ENCODE measurements around the gene DUSP2. TPM values are rescaled to one million over a fixed set of nuclear protein-coding genes. Genes with fewer than 3 reads are reported as not detected.

The DUSP2 gene
- total and polyA plus RNA-seq, 2 experiments from 2014 or later = 6.6 to 13.0 TPM

DNA sequence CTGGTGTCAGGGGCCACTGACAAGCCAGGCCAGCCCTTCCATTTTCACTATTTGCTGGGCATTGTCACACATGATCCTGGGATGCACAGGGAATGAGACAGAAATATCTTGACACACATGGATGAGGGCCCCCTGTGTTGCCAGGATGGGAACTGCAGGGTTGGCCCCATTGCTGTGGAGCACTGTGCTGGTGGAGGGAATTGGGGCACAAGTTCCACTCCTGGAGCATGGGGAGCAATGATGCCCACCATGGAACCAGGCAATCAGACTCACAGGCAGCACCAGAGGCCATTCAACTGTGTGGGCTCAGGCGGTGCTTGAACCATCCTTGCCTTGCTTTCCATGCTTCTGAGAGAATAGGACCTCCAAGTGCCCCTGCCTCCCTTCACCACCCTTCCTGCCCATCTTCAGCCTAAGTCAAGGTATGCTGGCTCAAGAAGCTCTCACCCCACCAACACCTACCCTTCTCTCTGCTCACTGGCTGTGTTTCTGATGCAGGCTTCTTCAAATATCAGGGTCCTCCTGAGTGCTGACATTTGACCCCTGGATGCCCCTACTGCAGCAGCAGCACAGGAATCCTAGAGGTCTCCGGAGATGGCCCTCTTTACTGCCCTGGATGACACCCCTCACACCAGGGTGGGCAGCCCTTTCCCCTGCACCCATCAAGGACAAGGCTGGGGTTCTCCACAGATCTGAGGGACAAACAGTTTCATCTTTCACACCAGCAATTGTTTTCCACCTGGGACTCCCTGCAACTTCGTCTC is 39.9 kb downstream of the DUSP2 start:
- Histone ChIP-seq H3K9me2 (ENCODE audit: insufficient read depth) (no peaks in the 10 kb centered on the region), H2AFZ (no peak overlapping the region), H3K4me2 (no peak overlapping the region), H3K36me3 (ENCODE audit: insufficient read depth) (no peaks in the 10 kb centered on the region), H3K4me3 (no peak overlapping the region), H3K27ac (ENCODE audit: low read depth) (no peak overlapping the region), H3K27me3 (ENCODE audit: insufficient read depth) (no peaks in the 10 kb centered on the region), H3K4me1 (ENCODE audit: insufficient read depth) (peaks cover 20% of the 10 kb centered on the region), H3F3A (replicated peaks; ENCODE audit: low read depth) (no peaks in the 10 kb centered on the region), H4K20me1 (replicated peaks; ENCODE audit: insufficient read depth) (no peaks in the 10 kb centered on the region), H3K79me2 (replicated peaks; ENCODE audit: insufficient read depth) (no peaks in the 10 kb centered on the region)
- no peak overlapping the region for H3K27ac Mint-ChIP-seq
- peaks cover 8% of the 10 kb centered on the region for H3K9me3 Mint-ChIP-seq
- no peak overlapping the region for H3K4me3 Mint-ChIP-seq
- peaks cover 32% of the 10 kb centered on the region for H3K4me1 Mint-ChIP-seq
- peaks cover 10% of the 10 kb centered on the region for H3K27me3 Mint-ChIP-seq (ENCODE audit: insufficient read depth, low read depth, poor library complexity)
- TF ChIP-seq POLR2AphosphoS5 (IDR thresholded peaks at IDR 0.05; ENCODE audit: low read depth) (no peak), JUNB (IDR thresholded peaks at IDR 0.05; ENCODE audit: unreplicated experiment) (no peak), ZNF114 (CRISPR knock-in tag; IDR thresholded peaks at IDR 0.05) (no peak), NANOG (IDR thresholded peaks at IDR 0.05; ENCODE audit: borderline replicate concordance) (no peak), ZNF331 (CRISPR knock-in tag; IDR thresholded peaks at IDR 0.05; ENCODE audit: low read depth) (no peak), EZH2 (IDR thresholded peaks at IDR 0.05; ENCODE audit: low read depth, unreplicated experiment) (no peak), STAT1 (IDR thresholded peaks at IDR 0.05; ENCODE audit: unreplicated experiment) (no peak), CREB1 (CRISPR knock-in tag; IDR thresholded peaks at IDR 0.05; ENCODE audit: low read depth) (no peak), EZH2phosphoT487 (IDR thresholded peaks at IDR 0.05; ENCODE audit: unreplicated experiment) (no peak)
- TF ChIP-seq, protein P1, sequence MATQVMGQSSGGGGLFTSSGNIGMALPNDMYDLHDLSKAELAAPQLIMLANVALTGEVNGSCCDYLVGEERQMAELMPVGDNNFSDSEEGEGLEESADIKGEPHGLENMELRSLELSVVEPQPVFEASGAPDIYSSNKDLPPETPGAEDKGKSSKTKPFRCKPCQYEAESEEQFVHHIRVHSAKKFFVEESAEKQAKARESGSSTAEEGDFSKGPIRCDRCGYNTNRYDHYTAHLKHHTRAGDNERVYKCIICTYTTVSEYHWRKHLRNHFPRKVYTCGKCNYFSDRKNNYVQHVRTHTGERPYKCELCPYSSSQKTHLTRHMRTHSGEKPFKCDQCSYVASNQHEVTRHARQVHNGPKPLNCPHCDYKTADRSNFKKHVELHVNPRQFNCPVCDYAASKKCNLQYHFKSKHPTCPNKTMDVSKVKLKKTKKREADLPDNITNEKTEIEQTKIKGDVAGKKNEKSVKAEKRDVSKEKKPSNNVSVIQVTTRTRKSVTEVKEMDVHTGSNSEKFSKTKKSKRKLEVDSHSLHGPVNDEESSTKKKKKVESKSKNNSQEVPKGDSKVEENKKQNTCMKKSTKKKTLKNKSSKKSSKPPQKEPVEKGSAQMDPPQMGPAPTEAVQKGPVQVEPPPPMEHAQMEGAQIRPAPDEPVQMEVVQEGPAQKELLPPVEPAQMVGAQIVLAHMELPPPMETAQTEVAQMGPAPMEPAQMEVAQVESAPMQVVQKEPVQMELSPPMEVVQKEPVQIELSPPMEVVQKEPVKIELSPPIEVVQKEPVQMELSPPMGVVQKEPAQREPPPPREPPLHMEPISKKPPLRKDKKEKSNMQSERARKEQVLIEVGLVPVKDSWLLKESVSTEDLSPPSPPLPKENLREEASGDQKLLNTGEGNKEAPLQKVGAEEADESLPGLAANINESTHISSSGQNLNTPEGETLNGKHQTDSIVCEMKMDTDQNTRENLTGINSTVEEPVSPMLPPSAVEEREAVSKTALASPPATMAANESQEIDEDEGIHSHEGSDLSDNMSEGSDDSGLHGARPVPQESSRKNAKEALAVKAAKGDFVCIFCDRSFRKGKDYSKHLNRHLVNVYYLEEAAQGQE (IDR thresholded peaks at IDR 0.05; ENCODE audit: unreplicated experiment) = no peak
- TF ChIP-seq, protein P2, sequence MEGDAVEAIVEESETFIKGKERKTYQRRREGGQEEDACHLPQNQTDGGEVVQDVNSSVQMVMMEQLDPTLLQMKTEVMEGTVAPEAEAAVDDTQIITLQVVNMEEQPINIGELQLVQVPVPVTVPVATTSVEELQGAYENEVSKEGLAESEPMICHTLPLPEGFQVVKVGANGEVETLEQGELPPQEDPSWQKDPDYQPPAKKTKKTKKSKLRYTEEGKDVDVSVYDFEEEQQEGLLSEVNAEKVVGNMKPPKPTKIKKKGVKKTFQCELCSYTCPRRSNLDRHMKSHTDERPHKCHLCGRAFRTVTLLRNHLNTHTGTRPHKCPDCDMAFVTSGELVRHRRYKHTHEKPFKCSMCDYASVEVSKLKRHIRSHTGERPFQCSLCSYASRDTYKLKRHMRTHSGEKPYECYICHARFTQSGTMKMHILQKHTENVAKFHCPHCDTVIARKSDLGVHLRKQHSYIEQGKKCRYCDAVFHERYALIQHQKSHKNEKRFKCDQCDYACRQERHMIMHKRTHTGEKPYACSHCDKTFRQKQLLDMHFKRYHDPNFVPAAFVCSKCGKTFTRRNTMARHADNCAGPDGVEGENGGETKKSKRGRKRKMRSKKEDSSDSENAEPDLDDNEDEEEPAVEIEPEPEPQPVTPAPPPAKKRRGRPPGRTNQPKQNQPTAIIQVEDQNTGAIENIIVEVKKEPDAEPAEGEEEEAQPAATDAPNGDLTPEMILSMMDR (conservative IDR thresholded peaks at IDR 0.05; ENCODE audit: low read depth in 2 of 2) = no peak
- TF ChIP-seq, protein P3, sequence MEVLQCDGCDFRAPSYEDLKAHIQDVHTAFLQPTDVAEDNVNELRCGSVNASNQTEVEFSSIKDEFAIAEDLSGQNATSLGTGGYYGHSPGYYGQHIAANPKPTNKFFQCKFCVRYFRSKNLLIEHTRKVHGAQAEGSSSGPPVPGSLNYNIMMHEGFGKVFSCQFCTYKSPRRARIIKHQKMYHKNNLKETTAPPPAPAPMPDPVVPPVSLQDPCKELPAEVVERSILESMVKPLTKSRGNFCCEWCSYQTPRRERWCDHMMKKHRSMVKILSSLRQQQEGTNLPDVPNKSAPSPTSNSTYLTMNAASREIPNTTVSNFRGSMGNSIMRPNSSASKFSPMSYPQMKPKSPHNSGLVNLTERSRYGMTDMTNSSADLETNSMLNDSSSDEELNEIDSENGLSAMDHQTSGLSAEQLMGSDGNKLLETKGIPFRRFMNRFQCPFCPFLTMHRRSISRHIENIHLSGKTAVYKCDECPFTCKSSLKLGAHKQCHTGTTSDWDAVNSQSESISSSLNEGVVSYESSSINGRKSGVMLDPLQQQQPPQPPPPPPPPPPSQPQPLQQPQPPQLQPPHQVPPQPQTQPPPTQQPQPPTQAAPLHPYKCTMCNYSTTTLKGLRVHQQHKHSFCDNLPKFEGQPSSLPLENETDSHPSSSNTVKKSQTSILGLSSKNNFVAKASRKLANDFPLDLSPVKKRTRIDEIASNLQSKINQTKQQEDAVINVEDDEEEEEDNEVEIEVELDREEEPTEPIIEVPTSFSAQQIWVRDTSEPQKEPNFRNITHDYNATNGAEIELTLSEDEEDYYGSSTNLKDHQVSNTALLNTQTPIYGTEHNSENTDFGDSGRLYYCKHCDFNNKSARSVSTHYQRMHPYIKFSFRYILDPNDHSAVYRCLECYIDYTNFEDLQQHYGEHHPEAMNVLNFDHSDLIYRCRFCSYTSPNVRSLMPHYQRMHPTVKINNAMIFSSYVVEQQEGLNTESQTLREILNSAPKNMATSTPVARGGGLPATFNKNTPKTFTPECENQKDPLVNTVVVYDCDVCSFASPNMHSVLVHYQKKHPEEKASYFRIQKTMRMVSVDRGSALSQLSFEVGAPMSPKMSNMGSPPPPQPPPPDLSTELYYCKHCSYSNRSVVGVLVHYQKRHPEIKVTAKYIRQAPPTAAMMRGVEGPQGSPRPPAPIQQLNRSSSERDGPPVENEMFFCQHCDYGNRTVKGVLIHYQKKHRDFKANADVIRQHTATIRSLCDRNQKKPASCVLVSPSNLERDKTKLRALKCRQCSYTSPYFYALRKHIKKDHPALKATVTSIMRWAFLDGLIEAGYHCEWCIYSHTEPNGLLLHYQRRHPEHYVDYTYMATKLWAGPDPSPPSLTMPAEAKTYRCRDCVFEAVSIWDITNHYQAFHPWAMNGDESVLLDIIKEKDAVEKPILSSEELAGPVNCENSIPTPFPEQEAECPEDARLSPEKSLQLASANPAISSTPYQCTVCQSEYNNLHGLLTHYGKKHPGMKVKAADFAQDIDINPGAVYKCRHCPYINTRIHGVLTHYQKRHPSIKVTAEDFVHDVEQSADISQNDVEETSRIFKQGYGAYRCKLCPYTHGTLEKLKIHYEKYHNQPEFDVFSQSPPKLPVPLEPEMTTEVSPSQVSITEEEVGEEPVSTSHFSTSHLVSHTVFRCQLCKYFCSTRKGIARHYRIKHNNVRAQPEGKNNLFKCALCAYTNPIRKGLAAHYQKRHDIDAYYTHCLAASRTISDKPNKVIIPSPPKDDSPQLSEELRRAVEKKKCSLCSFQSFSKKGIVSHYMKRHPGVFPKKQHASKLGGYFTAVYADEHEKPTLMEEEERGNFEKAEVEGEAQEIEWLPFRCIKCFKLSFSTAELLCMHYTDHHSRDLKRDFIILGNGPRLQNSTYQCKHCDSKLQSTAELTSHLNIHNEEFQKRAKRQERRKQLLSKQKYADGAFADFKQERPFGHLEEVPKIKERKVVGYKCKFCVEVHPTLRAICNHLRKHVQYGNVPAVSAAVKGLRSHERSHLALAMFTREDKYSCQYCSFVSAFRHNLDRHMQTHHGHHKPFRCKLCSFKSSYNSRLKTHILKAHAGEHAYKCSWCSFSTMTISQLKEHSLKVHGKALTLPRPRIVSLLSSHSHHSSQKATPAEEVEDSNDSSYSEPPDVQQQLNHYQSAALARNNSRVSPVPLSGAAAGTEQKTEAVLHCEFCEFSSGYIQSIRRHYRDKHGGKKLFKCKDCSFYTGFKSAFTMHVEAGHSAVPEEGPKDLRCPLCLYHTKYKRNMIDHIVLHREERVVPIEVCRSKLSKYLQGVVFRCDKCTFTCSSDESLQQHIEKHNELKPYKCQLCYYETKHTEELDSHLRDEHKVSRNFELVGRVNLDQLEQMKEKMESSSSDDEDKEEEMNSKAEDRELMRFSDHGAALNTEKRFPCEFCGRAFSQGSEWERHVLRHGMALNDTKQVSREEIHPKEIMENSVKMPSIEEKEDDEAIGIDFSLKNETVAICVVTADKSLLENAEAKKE (CRISPR knock-in tag; IDR thresholded peaks at IDR 0.05) = no peak
- peaks cover 5% of the 10 kb centered on the region; the same call in 2 of the 3 replicates for H3K36me3 Mint-ChIP-seq (ENCODE audit: low read depth)
- ATAC-seq (no peak), DNase-seq (ENCODE audit: low spot score) (no peak)

All from GM23338 (cell line).